Endodermal cell (in vitro differentiated cells): ENCODE results near the gene ADGRB2. TPM values are rescaled to one million over a fixed set of nuclear protein-coding genes. Genes with fewer than 3 reads are reported as not detected.

ENCODE experiments used
- DNase-seq: peaks from one replicate; pipeline ENCODE4 v3.0.0-alpha.2; 2017
- H3K27ac ChIP-seq: 2 replicates; pipeline ENCODE4 v1.5.1; 2013; ENCODE audit warnings: mild to moderate bottlenecking, low read depth, low read length, moderate library complexity
- H3K27me3 ChIP-seq: 2 replicates; pipeline ENCODE4 v1.6.1; 2013; ENCODE audit warnings: mild to moderate bottlenecking, low read length, moderate library complexity; ENCODE audit not compliant: insufficient read depth, control insufficient read depth, poor library complexity, severe bottlenecking
- H3K36me3 ChIP-seq: 2 replicates; pipeline ENCODE4 v1.7.0; 2013; ENCODE audit warnings: mild to moderate bottlenecking, low read length, moderate library complexity; ENCODE audit not compliant: control insufficient read depth, insufficient read depth
- H3K4me1 ChIP-seq: one replicate; pipeline ENCODE4 v1.7.0; 2013; ENCODE audit warnings: low read length; ENCODE audit not compliant: control insufficient read depth, insufficient read depth
- H3K4me3 ChIP-seq: 2 replicates; pipeline ENCODE4 v1.5.1; 2013; ENCODE audit warnings: mild to moderate bottlenecking, low read length, moderate library complexity
- H3K9ac ChIP-seq: 2 replicates; pipeline ENCODE4 v1.6.1; 2013; ENCODE audit warnings: mild to moderate bottlenecking, low read length, moderate library complexity; ENCODE audit not compliant: poor library complexity, severe bottlenecking; ENCODE audit errors: extremely low read depth
- H3K9me3 ChIP-seq: 2 replicates; pipeline ENCODE4 v1.6.1; 2013; ENCODE audit warnings: mild to moderate bottlenecking, low read length, moderate library complexity; ENCODE audit not compliant: control insufficient read depth
- H3K27ac Mint-ChIP-seq: 2 replicates; pipeline ENCODE4 v1.8.0; 2020; ENCODE audit warnings: mixed read lengths
- H3K27me3 Mint-ChIP-seq: 2 replicates; pipeline ENCODE4 v1.8.0; 2021; ENCODE audit warnings: mild to moderate bottlenecking, mixed read lengths; ENCODE audit not compliant: insufficient read depth
- H3K36me3 Mint-ChIP-seq: 2 replicates; pipeline ENCODE4 v1.8.0; 2020; ENCODE audit warnings: low read depth, mixed read lengths
- H3K4me1 Mint-ChIP-seq: 2 replicates; pipeline ENCODE4 v1.8.0; 2020; ENCODE audit warnings: mixed read lengths
- H3K4me3 Mint-ChIP-seq: 2 replicates; pipeline ENCODE4 v1.8.0; 2020; ENCODE audit warnings: mild to moderate bottlenecking, moderate library complexity, mixed read lengths
- H3K9me3 Mint-ChIP-seq: 2 replicates; pipeline ENCODE4 v1.8.0; 2020; ENCODE audit warnings: mild to moderate bottlenecking, mixed read lengths
- WGBS, 2 experiments: methylation state at CpG; one replicate each; pipeline versions ENCODE4 v1.1.5 to v1.1.7; 2013; ENCODE audit warnings: missing lambda C conversion rate in 2 of 2, mixed read lengths in 1 of 2; ENCODE audit not compliant: insufficient coverage in 1 of 2, insufficient read length in 1 of 2; 5-methylcytosine and 5-hydroxymethylcytosine counted together
- total RNA-seq, 2 donors: library from RNA; stranded (reverse); fragmentation: NEBNext Ultra II Directional in 1 of 2; extraction: Animal tissue kit (Norgen Biotek cat#: 25700) in 1 of 2; gene quantifications; 2 replicates in 1 of 2; 3 replicates in 1 of 2; pipeline ENCODE4 v1.2.1, GENCODE V29; 2021
- TF ChIP-seq, protein P1 (sequence below): fragments of 200-600 bp; sonication (generic); conservative IDR thresholded peaks from 2 replicates; pipeline ENCODE4 v1.5.0; 2021; ENCODE audit warnings: antibody characterized with exemption, mild to moderate bottlenecking

ADGRB2 gene
- total RNA-seq, 2 donors from 2014 or later: 13.1 to 22.7 TPM

DNA sequence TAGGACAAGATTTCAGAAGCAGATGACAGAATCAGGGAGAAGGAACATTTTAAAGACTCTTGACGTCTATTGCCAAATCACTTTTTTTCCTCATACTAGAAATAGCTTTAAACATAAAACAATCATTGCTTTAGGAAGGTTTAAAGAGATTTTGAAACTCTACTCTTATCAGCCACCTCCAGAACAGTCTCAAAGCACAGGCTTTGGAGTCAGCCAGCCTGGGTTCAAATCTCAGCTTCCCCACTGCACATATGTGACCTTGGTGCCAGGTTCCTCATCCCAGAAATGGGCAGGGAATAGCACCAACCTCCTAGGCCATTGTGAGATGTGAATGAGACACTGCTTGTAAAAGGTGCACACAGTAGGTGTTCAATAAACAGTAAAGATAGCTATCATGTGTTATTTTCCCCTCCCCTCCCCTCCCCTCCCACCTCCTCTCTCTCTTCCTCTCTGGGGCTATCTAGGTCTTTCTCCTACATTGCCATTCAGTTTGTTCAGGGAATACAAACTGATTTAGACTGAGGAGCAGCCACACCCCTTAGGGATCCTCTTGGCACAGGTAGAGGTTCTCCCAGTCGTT is 31.0 kb upstream of the ADGRB2 start:
- no peaks in the 10 kb centered on the region for H3K9me3 Mint-ChIP-seq
- no peaks in the 10 kb centered on the region for H3K36me3 ChIP-seq
- H3K4me1 ChIP-seq: peaks cover 9% of the 10 kb centered on the region
- no peak overlapping the region for H3K27ac ChIP-seq
- no peaks in the 10 kb centered on the region for H3K9me3 ChIP-seq
- peaks cover 2% of the 10 kb centered on the region for H3K27me3 Mint-ChIP-seq
- H3K36me3 Mint-ChIP-seq: no peaks in the 10 kb centered on the region
- no peaks in the 10 kb centered on the region for H3K27me3 ChIP-seq
- 67% methylated on average over 1 of the region's 2 CpGs; no CpG with 5 or more reads in 1 of the 2 experiments for WGBS, 2 experiments
- DNase-seq: no peak
- H3K4me3 ChIP-seq: no peak overlapping the region
- peaks cover 9% of the 10 kb centered on the region for H3K4me1 Mint-ChIP-seq
- no peak overlapping the region for H3K4me3 Mint-ChIP-seq
- TF ChIP-seq, protein P1, sequence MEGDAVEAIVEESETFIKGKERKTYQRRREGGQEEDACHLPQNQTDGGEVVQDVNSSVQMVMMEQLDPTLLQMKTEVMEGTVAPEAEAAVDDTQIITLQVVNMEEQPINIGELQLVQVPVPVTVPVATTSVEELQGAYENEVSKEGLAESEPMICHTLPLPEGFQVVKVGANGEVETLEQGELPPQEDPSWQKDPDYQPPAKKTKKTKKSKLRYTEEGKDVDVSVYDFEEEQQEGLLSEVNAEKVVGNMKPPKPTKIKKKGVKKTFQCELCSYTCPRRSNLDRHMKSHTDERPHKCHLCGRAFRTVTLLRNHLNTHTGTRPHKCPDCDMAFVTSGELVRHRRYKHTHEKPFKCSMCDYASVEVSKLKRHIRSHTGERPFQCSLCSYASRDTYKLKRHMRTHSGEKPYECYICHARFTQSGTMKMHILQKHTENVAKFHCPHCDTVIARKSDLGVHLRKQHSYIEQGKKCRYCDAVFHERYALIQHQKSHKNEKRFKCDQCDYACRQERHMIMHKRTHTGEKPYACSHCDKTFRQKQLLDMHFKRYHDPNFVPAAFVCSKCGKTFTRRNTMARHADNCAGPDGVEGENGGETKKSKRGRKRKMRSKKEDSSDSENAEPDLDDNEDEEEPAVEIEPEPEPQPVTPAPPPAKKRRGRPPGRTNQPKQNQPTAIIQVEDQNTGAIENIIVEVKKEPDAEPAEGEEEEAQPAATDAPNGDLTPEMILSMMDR: no peak
- H3K27ac Mint-ChIP-seq: no peak overlapping the region
- no peak overlapping the region for H3K9ac ChIP-seq

DNA sequence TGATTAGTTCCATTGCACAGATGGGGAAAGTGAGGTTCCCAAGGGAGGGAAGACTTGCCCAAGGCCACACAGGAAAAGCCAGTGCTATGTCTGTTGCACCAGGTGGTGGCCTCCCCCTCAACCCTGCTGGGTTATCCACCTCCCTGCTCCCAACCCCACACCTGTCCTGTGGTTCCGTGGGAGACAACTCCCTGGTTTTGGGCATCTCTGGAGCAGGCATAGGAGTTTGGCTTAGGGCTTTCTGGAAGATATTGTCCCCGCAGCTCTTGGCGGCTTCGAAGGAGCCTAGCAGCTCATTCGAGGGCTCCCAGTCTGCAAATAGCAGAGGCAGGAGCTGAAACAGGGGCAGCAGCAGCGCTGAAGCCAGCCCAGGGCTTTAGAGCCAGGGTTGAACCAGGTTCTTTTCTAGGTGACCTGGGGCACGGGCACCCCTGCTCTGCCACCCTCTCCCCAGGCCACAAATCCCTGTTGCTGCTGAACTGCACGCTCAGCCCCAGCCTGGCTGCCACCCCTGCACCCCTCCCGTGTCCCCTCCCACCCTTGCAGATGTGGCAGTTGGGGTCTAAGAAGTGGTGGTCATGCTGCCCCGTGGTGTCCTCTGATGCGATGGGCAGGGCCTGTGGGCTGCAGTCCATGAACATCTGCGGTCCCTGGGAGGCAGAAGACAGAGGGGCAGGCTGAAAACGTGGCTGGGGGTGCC is 29.6 kb upstream of the ADGRB2 start:
- peaks cover 7% of the 10 kb centered on the region for H3K27me3 Mint-ChIP-seq
- no peaks in the 10 kb centered on the region for H3K27me3 ChIP-seq
- H3K36me3 ChIP-seq: no peaks in the 10 kb centered on the region
- no peak overlapping the region for H3K4me3 Mint-ChIP-seq
- no peak overlapping the region for H3K4me3 ChIP-seq
- H3K9ac ChIP-seq: no peak overlapping the region
- DNase-seq: no peak
- H3K27ac ChIP-seq: no peak overlapping the region
- H3K4me1 ChIP-seq: peaks cover 7% of the 10 kb centered on the region
- H3K36me3 Mint-ChIP-seq: no peaks in the 10 kb centered on the region
- TF ChIP-seq, protein P1: no peak
- no peak overlapping the region for H3K27ac Mint-ChIP-seq
- 85 to 96% methylated on average over 6 to 13 of the region's 13 CpGs for WGBS, 2 experiments
- no peaks in the 10 kb centered on the region for H3K9me3 Mint-ChIP-seq
- H3K4me1 Mint-ChIP-seq: peaks cover 9% of the 10 kb centered on the region
- no peaks in the 10 kb centered on the region for H3K9me3 ChIP-seq

DNA sequence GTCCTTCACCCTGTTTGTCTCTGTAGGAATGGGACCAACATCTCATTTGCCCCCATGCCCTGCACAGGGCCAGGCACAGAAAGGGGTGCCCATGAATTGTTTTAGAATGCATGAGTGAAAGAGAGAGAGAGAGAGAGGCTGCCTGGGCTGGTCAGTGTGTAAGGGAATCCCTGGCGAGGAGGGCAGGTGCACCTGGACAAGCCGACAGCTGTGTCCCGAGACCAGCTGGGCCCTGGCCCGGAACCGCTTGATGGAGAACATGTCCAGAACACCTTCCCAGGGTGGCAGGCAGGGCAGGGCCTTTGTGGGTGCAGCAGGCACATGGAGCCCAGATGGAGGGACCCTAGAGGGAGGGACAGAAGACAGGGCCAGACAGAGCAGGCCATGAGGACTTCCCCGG is 28.9 kb upstream of the ADGRB2 start:
- TF ChIP-seq, protein P1: no peak
- no peak overlapping the region for H3K9ac ChIP-seq
- 92 to 100% methylated on average over 1 to 6 of the region's 6 CpGs for WGBS, 2 experiments
- H3K27ac ChIP-seq: no peak overlapping the region
- no peaks in the 10 kb centered on the region for H3K9me3 ChIP-seq
- H3K4me1 Mint-ChIP-seq: peaks cover 10% of the 10 kb centered on the region
- peaks cover 7% of the 10 kb centered on the region for H3K27me3 Mint-ChIP-seq
- no peak for DNase-seq
- H3K27ac Mint-ChIP-seq: no peak overlapping the region
- H3K4me3 Mint-ChIP-seq: no peak overlapping the region
- H3K36me3 ChIP-seq: no peaks in the 10 kb centered on the region
- peaks cover 6% of the 10 kb centered on the region for H3K4me1 ChIP-seq
- no peaks in the 10 kb centered on the region for H3K36me3 Mint-ChIP-seq
- H3K9me3 Mint-ChIP-seq: no peaks in the 10 kb centered on the region
- no peak overlapping the region for H3K4me3 ChIP-seq
- H3K27me3 ChIP-seq: no peaks in the 10 kb centered on the region
